22Rv1 (cell line): ENCODE data around the gene CERS1.
A peak's percentile ranks its signal among the peaks of the same experiment; 100 is the strongest.

Experiments
- H3K27ac ChIP-seq: fragments of 450-650 bp; 2 replicates; pipeline ENCODE4 v1.5.1; 2017
- CTCF ChIP-seq: fragments of 450-650 bp; IDR thresholded peaks from 2 replicates; pipeline ENCODE4 v1.5.1; 2017; ENCODE audit warnings: mild to moderate bottlenecking
- ZFX ChIP-seq: fragments of 450-650 bp; IDR thresholded peaks from 2 replicates; pipeline ENCODE4 v1.6.1; 2017; ENCODE audit warnings: antibody characterized with exemption, borderline replicate concordance

Gene CERS1

GRCh38 chr19:18895038-18895823 is 727 bp downstream of the CERS1 start:
- H3K27ac ChIP-seq: peak overlapping the region; percentile 50
- TF ChIP-seq ZFX (no peak), CTCF (peak; percentile 82)

- no peak for TF ChIP-seq ZFX
- TF ChIP-seq CTCF: no peak
- no peak overlapping the region; the same call in 1 of the 2 replicates for H3K27ac ChIP-seq
These were observed 1.5 kb downstream of the CERS1 start for GRCh38 chr19:18894254-18895037.

- no peak overlapping the region for H3K27ac ChIP-seq
- TF ChIP-seq CTCF (no peak), ZFX (no peak)
These were observed 2.2 kb downstream of the CERS1 start for GRCh38 chr19:18893587-18894253.

- no peak overlapping the region for H3K27ac ChIP-seq
- TF ChIP-seq ZFX (no peak), CTCF (no peak)
These were observed 5.8 kb downstream of the CERS1 start for GRCh38 chr19:18889949-18890745.

GRCh38 chr19:18886972-18887371 is 9.0 kb downstream of the CERS1 start:
- H3K27ac ChIP-seq: no peak overlapping the region
- no peak for TF ChIP-seq CTCF

GRCh38 chr19:18883526-18884304 is 12.2 kb downstream of the CERS1 start:
- no peak for TF ChIP-seq CTCF
- no peak for TF ChIP-seq ZFX
- no peak overlapping the region for H3K27ac ChIP-seq
